ENCODE data around the gene C10orf62.
"Not testable (repeated sequence)": the region's sequence is repeated elsewhere in the genome, so short reads cannot be mapped to it uniquely, and the experiment has no call there.

The C10orf62 gene

GRCh38 chr10:97632949-97633884 is 43.7 kb downstream of the C10orf62 start, which contains the start of gene MORN4:
MORN4 (minus strand) TSS chr10:97633500; CDS start chr10:97619653, 13,847 bp downstream.
- peak; percentile 79 to 87 (median 80) for DNase-seq

GRCh38 chr10:97633921-97634320 is 44.4 kb downstream of the C10orf62 start:
- DNase-seq: no peak

DNA sequence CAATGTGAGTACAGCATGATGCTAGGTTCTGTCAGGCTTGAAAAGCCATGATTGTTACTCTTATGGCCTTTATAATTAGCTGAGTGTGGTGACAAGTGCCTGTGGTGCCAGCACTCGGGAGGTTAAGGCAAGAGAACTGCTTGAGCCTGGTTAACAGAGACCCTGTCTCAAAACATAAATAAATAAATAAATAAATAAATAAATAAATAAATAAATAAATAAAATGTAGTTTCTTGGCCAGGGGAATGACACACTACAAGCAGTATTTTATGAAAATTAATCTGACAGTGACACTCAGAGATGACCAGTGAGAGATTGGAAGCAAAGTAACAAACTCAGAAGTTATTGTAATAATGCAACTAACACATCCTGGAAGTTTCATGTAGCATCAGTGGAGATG is 46.1 kb downstream of the C10orf62 start:
- no peak for DNase-seq

- not testable (repeated sequence) for DNase-seq
Observed at GRCh38 chr10:97639090-97639489, 49.6 kb downstream of the C10orf62 start.

GRCh38 chr10:97640174-97640867 is 50.8 kb downstream of the C10orf62 start, which contains the start of gene PI4K2A:
PI4K2A (plus strand) TSS chr10:97640671; CDS start chr10:97640743, 72 bp downstream.
- peak; percentile 96 to 98 (median 97) for DNase-seq

All from activated CD4-positive, CD25-positive, alpha-beta regulatory T cell (primary cell).